ENCODE measurements around the gene TNFRSF9. TPM values are rescaled to one million over a fixed set of nuclear protein-coding genes. Genes with fewer than 3 reads are reported as not detected.

Gene TNFRSF9
- total and polyA plus RNA-seq, 9 of the 15 experiments (the other 6 are each of a cell fraction or from before 2014, with no cell fraction given), result 0.04 to 0.29 (median 0.08) TPM; not detected in 1

GRCh38 chr1:7988576-7988975, 47.9 kb upstream of the TNFRSF9 start:
- H3K79me2 ChIP-seq (ENCODE audit: control insufficient read depth, insufficient read depth, low read length), result 0 out of 3 replicates have a peak, but pooled peaks cover under 1% of the 10 kb centered on the region
- no peaks in the 10 kb centered on the region for H3K9me3 ChIP-seq (replicated peaks; ENCODE audit: control insufficient read depth, insufficient read depth, low read depth, low read length)
- in situ Hi-C loops (cut with MboI) (no loop called here), intact Hi-C loops (cut with micrococcal nuclease) (no loop called here)
- no TSS peak for BruUV-seq (replicated peaks)
- FAIRE-seq, result no peak
- H3K27me3 ChIP-seq (ENCODE audit: control insufficient read depth in 2 of 2, insufficient read depth in 2 of 2, low read length in 2 of 2), result no peaks in the 10 kb centered on the region
- no peak for ATAC-seq
- peaks cover 3% of the 10 kb centered on the region for H3K9me1 ChIP-seq (ENCODE audit: control insufficient read depth, insufficient read depth, low read length)
- no peak for TF ChIP-seq FOXK1 (CRISPR knock-in tag; IDR thresholded peaks at IDR 0.05; ENCODE audit: borderline replicate concordance)
- no peak for TF ChIP-seq GTF2A2 (tag; IDR thresholded peaks at IDR 0.05)
- no peak for TF ChIP-seq ILK (tag; IDR thresholded peaks at IDR 0.05; ENCODE audit: borderline replicate concordance, low read depth)
- TF ChIP-seq U2AF1 (optimal IDR thresholded peaks at IDR 0.05; ENCODE audit: low read depth, low read length), result no peak
- TF ChIP-seq MEF2D (tag; conservative IDR thresholded peaks at IDR 0.05; ENCODE audit: low read depth), result no peak
- no peak for TF ChIP-seq RUNX1 (IDR thresholded peaks at IDR 0.05; ENCODE audit: low read depth)
- TF ChIP-seq SIN3A (IDR thresholded peaks at IDR 0.05; ENCODE audit: borderline replicate concordance in 2 of 2, control insufficient read depth in 1 of 2, low read depth in 2 of 2, low read length in 2 of 2), result no peak
- TF ChIP-seq L3MBTL2 (IDR thresholded peaks at IDR 0.05), result no peak
- no peak for TF ChIP-seq CSDE1 (IDR thresholded peaks at IDR 0.05)
- TF ChIP-seq KLF6 (CRISPR knock-in tag; IDR thresholded peaks at IDR 0.05; ENCODE audit: borderline replicate concordance), result no peak
- no peak for TF ChIP-seq ZNF586 (CRISPR knock-in tag; conservative IDR thresholded peaks at IDR 0.05)
- no peak for TF ChIP-seq ZNF583 (CRISPR knock-in tag; IDR thresholded peaks at IDR 0.05)
- TF ChIP-seq BDP1 (IDR thresholded peaks at IDR 0.05; ENCODE audit: insufficient read depth, insufficient read length), result no peak
- no peak for TF ChIP-seq TAF15 (IDR thresholded peaks at IDR 0.05; ENCODE audit: low read depth, low read length)
- no peak for TF ChIP-seq SNRNP70 (optimal IDR thresholded peaks at IDR 0.05; ENCODE audit: low read depth, low read length)
- no peak for TF ChIP-seq HINFP (tag; conservative IDR thresholded peaks at IDR 0.05; ENCODE audit: low read depth)
- no peak for TF ChIP-seq PTTG1 (tag; IDR thresholded peaks at IDR 0.05; ENCODE audit: low read depth)
- POLR2A ChIA-PET, result interaction anchor here (0.5 to 1.2 kb wide), 3 partner anchors 8 to 1986 kb away, joined by 3 read pairs; no protein-coding TSS in a partner anchor
- no peak overlapping the region for H2AFZ ChIP-seq (ENCODE audit: low read depth, low read length)
- H3K4me3 ChIP-seq, result no peak overlapping the region
- H3K9ac ChIP-seq (ENCODE audit: insufficient read depth in 1 of 2, low read depth in 2 of 2, low read length in 2 of 2), result no peak overlapping the region
- 83% methylated on average over 1 of the region's 1 CpG for WGBS (ENCODE audit: insufficient coverage, low coverage, missing lambda C conversion rate)
- peaks cover 36% of the 10 kb centered on the region for H3K36me3 ChIP-seq (ENCODE audit: control insufficient read depth, insufficient read depth, low read length)
- CTCF ChIA-PET (ENCODE audit: low intra/inter-chr PET ratio), result no interaction called here
- no peak for DNase-seq (ENCODE audit: extremely low read depth in 1 of 4, low spot score in 3 of 4)
- no peaks in the 10 kb centered on the region; a peak in 2 of 5 replicates for H3K4me1 ChIP-seq (replicated peaks in 1 of 2; ENCODE audit: control insufficient read depth in 2 of 2, insufficient read depth in 2 of 2, low read length in 2 of 2)
- no peak overlapping the region for H3K4me2 ChIP-seq (ENCODE audit: insufficient read depth, low read length)
- no peak overlapping the region for H3K27ac ChIP-seq (ENCODE audit: extremely low read depth, low read depth, low read length)
- H4K20me1 ChIP-seq (replicated peaks; ENCODE audit: control insufficient read depth, insufficient read depth, low read length), result no peaks in the 10 kb centered on the region

Data from K562 (cell line).